DOHH2 (cell line): ENCODE results near the gene PTPN18.
A peak's percentile ranks its signal among the peaks of the same experiment; 100 is the strongest.

Experiments
- CTCF ChIP-seq: fragments of 200-600 bp; sonication (generic); IDR thresholded peaks from one replicate; pipeline ENCODE4 v1.5.1; 2014; ENCODE audit warnings: antibody characterized with exemption, mild to moderate bottlenecking, low read depth, low read length; ENCODE audit not compliant: poor library complexity, severe bottlenecking
- EZH2phosphoT487 ChIP-seq: fragments of 200-600 bp; sonication (generic); IDR thresholded peaks from 2 replicates; pipeline ENCODE4 v1.6.1; 2017; ENCODE audit warnings: borderline replicate concordance, mild to moderate bottlenecking, antibody characterized with exemption, low read length, moderate library complexity, mixed read lengths

GRCh38 chr2:130372833-130373807, 17.3 kb downstream of the PTPN18 start:
- peak; percentile 9 for TF ChIP-seq CTCF
- TF ChIP-seq EZH2phosphoT487 = no peak
